ENCODE measurements around the gene LDB2.

The LDB2 gene

DNA sequence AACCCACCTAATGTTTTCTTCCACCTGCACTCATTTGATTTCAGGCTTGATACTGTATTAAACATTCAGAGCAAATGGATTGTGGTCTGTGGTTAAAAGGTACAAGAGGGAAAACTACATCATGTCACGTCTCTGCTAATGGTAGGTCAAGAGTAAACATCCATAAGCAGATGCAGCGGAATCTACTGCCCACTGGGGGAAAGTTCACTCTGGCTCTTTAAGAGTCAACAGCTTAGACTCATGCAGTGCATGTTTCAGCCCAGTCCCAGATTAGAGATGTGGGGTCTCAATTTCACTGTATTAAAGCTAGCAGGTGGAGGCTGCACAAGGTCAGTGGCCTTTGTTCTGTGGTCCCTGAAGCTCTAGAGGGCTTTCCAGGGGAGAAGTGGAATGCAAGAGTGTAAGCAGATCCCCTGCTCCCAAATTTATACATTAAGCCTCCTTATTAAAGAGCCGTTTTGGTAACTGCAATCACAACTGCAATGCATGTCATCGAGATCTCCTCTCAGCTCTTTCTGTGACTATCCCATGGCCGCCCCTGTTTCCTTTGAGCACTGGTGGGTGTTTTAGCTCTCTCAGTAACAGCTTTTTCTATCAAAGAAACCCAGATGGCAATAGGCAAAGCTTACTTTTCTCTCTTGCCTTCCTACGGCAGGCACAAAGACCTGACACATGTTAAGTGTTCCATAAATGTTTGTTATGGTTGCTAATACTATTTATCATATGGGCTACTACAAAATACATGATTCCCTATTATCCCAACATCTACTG lies 53.4 kb downstream of the LDB2 start:
- Histone ChIP-seq H3K27ac (peak overlapping the region; percentile 60), H3K9me3 (ENCODE audit: low read depth, low read length) (no peaks in the 10 kb centered on the region), H3K9ac (ENCODE audit: insufficient read length) (no peak overlapping the region), H3K36me3 (ENCODE audit: insufficient read depth, low read length) (peaks cover 9% of the 10 kb centered on the region), H3K4me3 (no peak overlapping the region)
- no peak for TF ChIP-seq POLR2AphosphoS5 (IDR thresholded peaks at IDR 0.05; ENCODE audit: borderline replicate concordance, low read depth, low read length)
- TF ChIP-seq FOXP2 (optimal IDR thresholded peaks at IDR 0.05; ENCODE audit: control extremely low read depth, extremely low read length, insufficient read depth), result no peak
- TF ChIP-seq EZH2 (IDR thresholded peaks at IDR 0.05), result no peak
- DNase-seq (ENCODE audit: low read depth, low spot score), result no peak

DNA sequence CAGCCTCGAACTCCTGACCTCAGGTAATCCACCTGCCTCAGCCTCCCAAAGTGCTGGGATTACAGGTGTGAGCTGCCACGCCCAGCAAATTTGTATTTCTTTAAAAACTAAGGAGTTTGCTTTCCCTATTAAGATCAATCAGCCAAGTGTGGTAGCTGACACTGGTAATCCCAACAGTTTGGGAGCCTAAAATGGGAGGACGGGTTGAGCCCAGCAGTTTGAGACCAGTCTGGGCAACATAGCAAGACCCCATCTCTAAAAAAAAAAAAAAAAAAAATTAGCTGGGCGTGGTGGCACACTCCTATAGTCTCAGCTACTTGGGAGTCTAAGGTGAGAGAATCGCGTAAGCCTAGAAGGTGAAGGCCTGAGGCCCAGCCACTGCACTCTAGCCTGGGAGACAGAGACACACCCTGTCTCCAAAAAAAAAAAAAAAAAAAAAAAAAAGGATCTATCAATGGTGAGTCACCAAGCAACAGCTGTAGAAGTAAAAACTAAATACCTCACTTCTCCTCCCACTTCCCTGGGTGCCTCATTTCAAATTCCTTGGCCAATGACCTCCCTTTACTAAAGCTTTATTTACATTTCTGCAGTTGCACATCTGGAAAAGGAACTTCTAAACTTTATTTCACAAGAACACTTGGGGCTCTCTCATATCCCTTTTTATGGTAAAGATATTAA lies 54.5 kb downstream of the LDB2 start:
- Histone ChIP-seq H3K9me3 (ENCODE audit: low read depth, low read length) (no peaks in the 10 kb centered on the region), H3K4me3 (no peak overlapping the region), H3K36me3 (ENCODE audit: insufficient read depth, low read length) (peaks cover 12% of the 10 kb centered on the region), H3K27ac (peak overlapping the region; percentile 60), H3K9ac (ENCODE audit: insufficient read length) (no peak overlapping the region)
- TF ChIP-seq EZH2 (IDR thresholded peaks at IDR 0.05) (no peak), FOXP2 (optimal IDR thresholded peaks at IDR 0.05; ENCODE audit: control extremely low read depth, extremely low read length, insufficient read depth) (no peak), POLR2AphosphoS5 (IDR thresholded peaks at IDR 0.05; ENCODE audit: borderline replicate concordance, low read depth, low read length) (no peak)
- DNase-seq (ENCODE audit: low read depth, low spot score), result no peak

DNA sequence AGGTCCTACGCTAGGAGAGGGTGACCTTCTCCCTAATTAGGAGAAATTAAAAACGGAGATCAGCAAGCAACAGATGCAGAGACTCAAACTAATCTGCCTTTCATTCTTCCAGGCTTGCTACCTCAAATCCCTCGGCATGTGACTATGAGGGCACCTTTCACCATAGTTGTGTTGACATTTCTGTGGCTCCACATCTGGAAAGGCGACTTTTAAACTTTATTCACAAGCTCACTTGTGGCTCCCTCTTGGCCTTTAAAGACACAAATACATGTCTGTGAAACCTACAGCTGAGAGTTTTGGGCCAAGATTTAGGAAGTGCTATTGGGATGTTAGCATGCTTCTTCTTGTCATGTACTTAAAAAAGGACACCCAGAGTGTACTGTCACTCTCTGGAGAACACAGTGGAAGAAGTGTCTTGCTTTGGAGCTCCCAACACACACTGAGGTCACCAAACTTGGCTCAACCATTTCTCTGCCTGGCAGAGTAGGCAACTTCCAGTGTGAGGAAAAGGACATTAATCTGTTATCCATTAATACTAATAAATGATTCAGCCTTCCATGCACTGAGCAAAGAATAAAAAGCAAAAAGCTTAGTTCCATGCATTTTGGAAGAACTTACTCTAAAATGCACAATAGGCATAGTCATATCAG lies 60.1 kb downstream of the LDB2 start:
- Histone ChIP-seq H3K9me3 (ENCODE audit: low read depth, low read length) (no peaks in the 10 kb centered on the region), H3K4me3 (no peak overlapping the region), H3K9ac (ENCODE audit: insufficient read length) (no peak overlapping the region), H3K36me3 (ENCODE audit: insufficient read depth, low read length) (peaks cover 12% of the 10 kb centered on the region), H3K27ac (no peak overlapping the region)
- DNase-seq (ENCODE audit: low read depth, low spot score), result no peak
- TF ChIP-seq POLR2AphosphoS5 (IDR thresholded peaks at IDR 0.05; ENCODE audit: borderline replicate concordance, low read depth, low read length) (no peak), FOXP2 (optimal IDR thresholded peaks at IDR 0.05; ENCODE audit: control extremely low read depth, extremely low read length, insufficient read depth) (no peak), EZH2 (IDR thresholded peaks at IDR 0.05) (no peak)

DNA sequence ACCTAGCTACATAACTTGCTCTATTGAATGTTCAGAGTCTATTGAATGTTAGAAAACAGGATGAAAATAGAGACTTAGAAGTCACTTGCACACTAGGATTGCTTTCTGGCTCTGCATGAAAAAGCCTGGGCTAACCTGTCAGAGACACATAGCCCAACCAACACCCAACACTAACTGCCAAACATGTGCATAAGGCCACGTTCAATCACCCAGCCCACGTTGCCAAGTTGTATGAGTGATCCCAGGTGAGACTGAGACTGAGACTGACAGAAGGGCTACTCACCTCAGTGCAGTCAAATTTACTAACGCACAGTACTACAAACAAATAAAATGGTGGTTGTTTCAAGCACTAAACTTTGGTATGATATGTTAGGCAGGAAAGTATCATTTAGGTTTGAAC lies 61.0 kb downstream of the LDB2 start:
- Histone ChIP-seq H3K9me3 (ENCODE audit: low read depth, low read length) (no peaks in the 10 kb centered on the region), H3K36me3 (ENCODE audit: insufficient read depth, low read length) (peaks cover 12% of the 10 kb centered on the region), H3K9ac (ENCODE audit: insufficient read length) (no peak overlapping the region), H3K4me3 (no peak overlapping the region), H3K27ac (no peak overlapping the region)
- DNase-seq (ENCODE audit: low read depth, low spot score), result no peak
- TF ChIP-seq FOXP2 (optimal IDR thresholded peaks at IDR 0.05; ENCODE audit: control extremely low read depth, extremely low read length, insufficient read depth), result no peak
- no peak for TF ChIP-seq POLR2AphosphoS5 (IDR thresholded peaks at IDR 0.05; ENCODE audit: borderline replicate concordance, low read depth, low read length)
- no peak for TF ChIP-seq EZH2 (IDR thresholded peaks at IDR 0.05)

DNA sequence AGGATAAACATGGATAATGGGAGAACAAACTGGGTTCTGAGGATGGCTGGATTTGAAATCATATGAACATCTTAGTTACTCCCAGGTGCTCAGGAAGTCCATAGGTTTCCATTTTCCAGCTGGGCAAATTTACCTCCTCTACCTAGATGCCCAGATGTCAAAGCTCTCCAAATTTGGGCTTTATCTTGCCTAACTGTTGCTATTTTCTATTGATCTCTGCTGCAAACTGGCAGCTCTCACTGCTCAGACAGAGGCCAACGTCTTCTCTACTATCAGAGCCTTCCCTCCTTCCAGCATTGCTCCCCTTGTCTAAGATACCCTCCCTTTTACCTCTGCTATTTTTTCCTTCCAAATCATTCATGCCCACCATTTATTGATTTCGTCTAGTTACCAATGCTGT lies 62.1 kb downstream of the LDB2 start:
- no peak for DNase-seq (ENCODE audit: low read depth, low spot score)
- Histone ChIP-seq H3K27ac (no peak overlapping the region), H3K4me3 (no peak overlapping the region), H3K9ac (ENCODE audit: insufficient read length) (no peak overlapping the region), H3K36me3 (ENCODE audit: insufficient read depth, low read length) (peaks cover 9% of the 10 kb centered on the region), H3K9me3 (ENCODE audit: low read depth, low read length) (no peaks in the 10 kb centered on the region)
- TF ChIP-seq FOXP2 (optimal IDR thresholded peaks at IDR 0.05; ENCODE audit: control extremely low read depth, extremely low read length, insufficient read depth) (no peak), EZH2 (IDR thresholded peaks at IDR 0.05) (no peak), POLR2AphosphoS5 (IDR thresholded peaks at IDR 0.05; ENCODE audit: borderline replicate concordance, low read depth, low read length) (no peak)

DNA sequence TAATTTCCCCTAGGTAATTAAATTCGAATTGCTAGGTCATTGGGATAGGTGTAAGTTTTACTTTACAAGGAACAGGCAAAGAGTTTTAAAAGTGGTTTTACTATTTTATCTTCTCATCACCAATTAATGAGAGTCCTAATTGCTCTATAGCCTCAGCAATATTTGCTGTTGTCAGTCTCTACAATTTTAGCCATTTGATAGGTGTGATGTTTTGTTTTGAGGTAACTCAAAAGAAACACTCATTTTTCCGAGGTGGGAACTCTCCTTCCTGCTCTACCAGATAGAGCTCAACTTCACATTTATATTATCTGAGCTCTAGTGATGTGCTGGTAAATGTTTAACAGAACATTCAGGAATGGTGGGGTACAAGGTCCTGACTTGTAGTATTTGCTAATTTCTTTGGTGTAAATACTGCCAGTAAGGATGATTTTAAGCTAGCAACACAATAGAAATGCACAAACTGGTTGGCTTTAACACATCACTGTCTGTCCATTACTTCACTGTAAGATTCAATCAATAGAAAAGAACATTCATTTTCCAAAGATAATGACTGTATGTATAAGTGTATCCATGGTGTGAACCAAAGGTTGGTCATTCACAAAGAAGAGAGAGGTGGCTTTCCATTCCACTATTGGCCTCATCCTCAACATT lies 62.7 kb downstream of the LDB2 start:
- TF ChIP-seq FOXP2 (optimal IDR thresholded peaks at IDR 0.05; ENCODE audit: control extremely low read depth, extremely low read length, insufficient read depth) (no peak), EZH2 (IDR thresholded peaks at IDR 0.05) (no peak), POLR2AphosphoS5 (IDR thresholded peaks at IDR 0.05; ENCODE audit: borderline replicate concordance, low read depth, low read length) (no peak)
- no peak overlapping the region for H3K9ac ChIP-seq (ENCODE audit: insufficient read length)
- DNase-seq (ENCODE audit: low read depth, low spot score), result no peak
- H3K27ac ChIP-seq, result no peak overlapping the region
- H3K9me3 ChIP-seq (ENCODE audit: low read depth, low read length), result no peaks in the 10 kb centered on the region
- H3K4me3 ChIP-seq, result no peak overlapping the region
- peaks cover 5% of the 10 kb centered on the region; the same call in 1 of the 2 replicates for H3K36me3 ChIP-seq (ENCODE audit: insufficient read depth, low read length)

DNA sequence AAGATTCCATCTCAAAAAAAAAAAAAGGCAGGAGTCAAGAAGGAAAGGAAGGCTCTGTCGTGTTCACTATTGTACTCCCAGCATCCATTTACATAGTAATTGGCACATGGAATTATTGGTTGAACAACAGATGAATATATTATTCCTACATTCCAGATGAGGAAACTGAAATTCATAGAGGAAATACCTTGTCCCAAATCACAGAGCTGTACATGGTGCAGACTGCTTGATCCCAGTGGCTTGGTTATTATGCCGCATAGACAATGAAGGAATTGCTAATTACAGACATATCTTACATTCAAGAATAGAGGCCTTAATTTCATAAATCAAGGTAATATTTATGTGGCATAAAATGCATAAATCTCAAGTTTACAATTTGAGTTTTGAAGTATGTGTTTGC lies 63.6 kb downstream of the LDB2 start:
- Histone ChIP-seq H3K9ac (ENCODE audit: insufficient read length) (no peak overlapping the region), H3K4me3 (no peak overlapping the region), H3K27ac (no peak overlapping the region), H3K36me3 (ENCODE audit: insufficient read depth, low read length) (0 out of 2 replicates have a peak, but pooled peaks cover under 1% of the 10 kb centered on the region), H3K9me3 (ENCODE audit: low read depth, low read length) (no peaks in the 10 kb centered on the region)
- DNase-seq (ENCODE audit: low read depth, low spot score), result no peak
- TF ChIP-seq EZH2 (IDR thresholded peaks at IDR 0.05) (no peak), FOXP2 (optimal IDR thresholded peaks at IDR 0.05; ENCODE audit: control extremely low read depth, extremely low read length, insufficient read depth) (no peak), POLR2AphosphoS5 (IDR thresholded peaks at IDR 0.05; ENCODE audit: borderline replicate concordance, low read depth, low read length) (no peak)

DNA sequence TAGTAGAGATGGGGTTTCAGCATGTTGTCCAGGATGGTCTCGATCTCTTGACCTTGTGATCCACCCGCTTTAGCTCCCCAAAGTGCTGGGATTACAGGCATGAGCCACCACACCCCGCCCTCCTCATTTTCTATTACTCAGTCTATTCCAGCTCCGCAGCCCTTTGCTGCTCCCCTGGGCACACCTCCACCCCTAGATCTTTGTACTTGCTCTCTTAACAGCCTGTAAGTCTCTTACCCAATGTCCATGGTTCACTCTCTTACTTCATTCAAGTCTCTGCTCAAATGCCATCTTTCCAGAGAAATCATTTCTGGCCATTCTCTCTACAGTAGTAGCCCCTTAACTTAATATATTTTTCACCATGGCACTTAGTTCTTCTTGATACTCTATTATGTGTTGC lies 64.7 kb downstream of the LDB2 start:
- no peak overlapping the region for H3K27ac ChIP-seq
- DNase-seq (ENCODE audit: low read depth, low spot score), result no peak
- no peaks in the 10 kb centered on the region for H3K9me3 ChIP-seq (ENCODE audit: low read depth, low read length)
- no peaks in the 10 kb centered on the region for H3K36me3 ChIP-seq (ENCODE audit: insufficient read depth, low read length)
- no peak for TF ChIP-seq EZH2 (IDR thresholded peaks at IDR 0.05)
- no peak for TF ChIP-seq POLR2AphosphoS5 (IDR thresholded peaks at IDR 0.05; ENCODE audit: borderline replicate concordance, low read depth, low read length)
- no peak for TF ChIP-seq FOXP2 (optimal IDR thresholded peaks at IDR 0.05; ENCODE audit: control extremely low read depth, extremely low read length, insufficient read depth)
- H3K4me3 ChIP-seq, result no peak overlapping the region
- no peak overlapping the region for H3K9ac ChIP-seq (ENCODE audit: insufficient read length)
